Panc1 (cell line): ENCODE results near the gene SPATA13. TPM values are rescaled to one million over a fixed set of nuclear protein-coding genes. Genes with fewer than 3 reads are reported as not detected.

ENCODE experiments used
- ATAC-seq: fragments of 200-7000 bp; cut with Tn5 transposase; 2 replicates; pipeline ENCODE4 v1.9.1; 2020; ENCODE audit warnings: mild to moderate bottlenecking, moderate library complexity
- BruUV-seq: library from RNA; stranded (reverse); fragments of 400-500 nt; replicated peaks from 2 replicates; lab custom pipeline; 2021; lab: Mats Ljungman, UMichigan
- CTCF ChIA-PET: fragments of 300-600 bp; sonication (Branson Sonifier 250); formaldehyde crosslinking; loops from one replicate; lab custom pipeline; 2022; ENCODE audit warnings: antibody characterized with exemption; lab: Charles Lee
- POLR2A ChIA-PET: fragments of 300-600 bp; sonication (Branson Sonifier 250); formaldehyde crosslinking; loops from one replicate; lab custom pipeline; 2022; ENCODE audit warnings: antibody characterized with exemption; lab: Charles Lee
- DNase-seq: peaks from one replicate; pipeline ENCODE4 v3.0.0-alpha.2; 2010; ENCODE audit warnings: low read depth, low spot score
- H3K27ac ChIP-seq: 2 replicates; pipeline ENCODE4 v1.5.1; 2011; ENCODE audit warnings: mild to moderate bottlenecking, low read length, inconsistent platforms
- H3K27me3 ChIP-seq: fragments of 200-500 bp; sonication (Bioruptor generic); 2 replicates; pipeline ENCODE4 v1.6.0; 2014; ENCODE audit warnings: low read length, inconsistent platforms; ENCODE audit not compliant: control insufficient read depth, insufficient read depth
- H3K36me3 ChIP-seq: fragments of 200-500 bp; sonication (Bioruptor generic); 2 replicates; pipeline ENCODE4 v1.5.1; 2014; ENCODE audit warnings: inconsistent platforms, mild to moderate bottlenecking, low read length, moderate library complexity; ENCODE audit not compliant: control insufficient read depth, insufficient read depth
- H3K4me1 ChIP-seq: 2 replicates; pipeline ENCODE4 v1.5.1; 2011; ENCODE audit warnings: inconsistent platforms, mild to moderate bottlenecking, low read length, moderate library complexity; ENCODE audit not compliant: control insufficient read depth, insufficient read depth
- H3K4me3 ChIP-seq, 2 experiments: 2 replicates each; pipeline ENCODE4 v1.5.1; 2011 to 2012; ENCODE audit warnings: low read depth in 2 of 2, low read length in 2 of 2, mild to moderate bottlenecking in 2 of 2, inconsistent platforms in 1 of 2, moderate library complexity in 1 of 2
- H3K9me3 ChIP-seq: fragments of 200-500 bp; sonication (Bioruptor generic); 2 replicates; pipeline ENCODE4 v1.5.1; 2014; ENCODE audit warnings: low read depth, mild to moderate bottlenecking, inconsistent platforms, low read length, moderate library complexity; ENCODE audit not compliant: control insufficient read depth, insufficient read depth
- REST ChIP-seq, 2 experiments: IDR thresholded peaks; 2 replicates each; pipeline ENCODE4 v1.6.1; 2011 to 2012; ENCODE audit warnings: low read depth in 2 of 2, control low read depth in 1 of 2, low read length in 1 of 2, mild to moderate bottlenecking in 1 of 2, moderate library complexity in 1 of 2; ENCODE audit not compliant: insufficient read depth in 1 of 2
- in situ Hi-C: cut with HindIII; loops from 2 replicates; pipeline ENCODE4 v1.10.0; 2016; ENCODE audit warnings: low sequenced_read_pairs, low pct_unique_long_range_greater_than_20kb
- intact Hi-C: fragments of 100-400 bp; cut with micrococcal nuclease; formaldehyde crosslinking; loops from one replicate; pipeline ENCODE4 v1.10.0; 2022; ENCODE audit not compliant: unreplicated experiment
- total RNA-seq: library from RNA; stranded (reverse); gene quantifications from one replicate; pipeline ENCODE4 v1.2.1, GENCODE V29; 2021; ENCODE audit not compliant: unreplicated experiment
- TF ChIP-seq, protein P1 (sequence below): fragments of 450-650 bp; IDR thresholded peaks from 2 replicates; pipeline ENCODE4 v1.5.1; 2017; ENCODE audit warnings: mild to moderate bottlenecking

The SPATA13 gene
- total RNA-seq, 1 experiment from 2014 or later, result 7.9 TPM

DNA sequence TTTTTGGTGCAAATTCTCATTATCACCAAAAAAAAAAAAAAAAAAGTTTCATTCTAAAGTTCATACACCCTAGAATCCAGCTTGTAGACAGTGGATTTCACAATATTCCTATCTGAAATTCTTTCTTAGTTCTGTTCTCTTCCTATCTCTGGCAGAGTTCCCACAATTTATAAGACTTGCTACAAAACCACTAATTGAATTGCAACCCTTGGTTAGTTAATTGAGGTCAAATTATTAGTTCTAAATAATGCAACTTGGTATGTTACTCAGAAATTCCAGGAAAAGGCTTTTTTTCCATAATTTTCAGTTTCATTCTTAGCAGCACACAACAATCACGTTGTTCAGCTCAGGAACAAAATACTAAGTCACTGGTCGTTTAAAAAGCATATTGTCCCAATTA is 58.5 kb downstream of the SPATA13 start:
- Histone ChIP-seq H3K36me3 (no peaks in the 10 kb centered on the region), H3K9me3 (no peaks in the 10 kb centered on the region), H3K27me3 (no peaks in the 10 kb centered on the region), H3K27ac (no peak overlapping the region), H3K4me3 (no peak overlapping the region), H3K4me1 (peaks cover 3% of the 10 kb centered on the region; the same call in 1 of the 2 replicates)
- TF ChIP-seq, protein P1, sequence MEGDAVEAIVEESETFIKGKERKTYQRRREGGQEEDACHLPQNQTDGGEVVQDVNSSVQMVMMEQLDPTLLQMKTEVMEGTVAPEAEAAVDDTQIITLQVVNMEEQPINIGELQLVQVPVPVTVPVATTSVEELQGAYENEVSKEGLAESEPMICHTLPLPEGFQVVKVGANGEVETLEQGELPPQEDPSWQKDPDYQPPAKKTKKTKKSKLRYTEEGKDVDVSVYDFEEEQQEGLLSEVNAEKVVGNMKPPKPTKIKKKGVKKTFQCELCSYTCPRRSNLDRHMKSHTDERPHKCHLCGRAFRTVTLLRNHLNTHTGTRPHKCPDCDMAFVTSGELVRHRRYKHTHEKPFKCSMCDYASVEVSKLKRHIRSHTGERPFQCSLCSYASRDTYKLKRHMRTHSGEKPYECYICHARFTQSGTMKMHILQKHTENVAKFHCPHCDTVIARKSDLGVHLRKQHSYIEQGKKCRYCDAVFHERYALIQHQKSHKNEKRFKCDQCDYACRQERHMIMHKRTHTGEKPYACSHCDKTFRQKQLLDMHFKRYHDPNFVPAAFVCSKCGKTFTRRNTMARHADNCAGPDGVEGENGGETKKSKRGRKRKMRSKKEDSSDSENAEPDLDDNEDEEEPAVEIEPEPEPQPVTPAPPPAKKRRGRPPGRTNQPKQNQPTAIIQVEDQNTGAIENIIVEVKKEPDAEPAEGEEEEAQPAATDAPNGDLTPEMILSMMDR, result no peak
- no peak for TF ChIP-seq REST (IDR thresholded peaks at IDR 0.05; ENCODE audit: insufficient read depth in 1 of 2, low read depth in 2 of 2, low read length in 1 of 2)
- in situ Hi-C loops (no loop called here), intact Hi-C loops (no loop called here)
- CTCF ChIA-PET, result interaction anchor here (0.7 kb wide), 1 partner anchor 143 kb away, joined by 3 read pairs; no protein-coding TSS in a partner anchor
- DNase-seq (no peak), ATAC-seq (no peak)
- BruUV-seq, result no TSS peak
- POLR2A ChIA-PET, result no interaction called here

DNA sequence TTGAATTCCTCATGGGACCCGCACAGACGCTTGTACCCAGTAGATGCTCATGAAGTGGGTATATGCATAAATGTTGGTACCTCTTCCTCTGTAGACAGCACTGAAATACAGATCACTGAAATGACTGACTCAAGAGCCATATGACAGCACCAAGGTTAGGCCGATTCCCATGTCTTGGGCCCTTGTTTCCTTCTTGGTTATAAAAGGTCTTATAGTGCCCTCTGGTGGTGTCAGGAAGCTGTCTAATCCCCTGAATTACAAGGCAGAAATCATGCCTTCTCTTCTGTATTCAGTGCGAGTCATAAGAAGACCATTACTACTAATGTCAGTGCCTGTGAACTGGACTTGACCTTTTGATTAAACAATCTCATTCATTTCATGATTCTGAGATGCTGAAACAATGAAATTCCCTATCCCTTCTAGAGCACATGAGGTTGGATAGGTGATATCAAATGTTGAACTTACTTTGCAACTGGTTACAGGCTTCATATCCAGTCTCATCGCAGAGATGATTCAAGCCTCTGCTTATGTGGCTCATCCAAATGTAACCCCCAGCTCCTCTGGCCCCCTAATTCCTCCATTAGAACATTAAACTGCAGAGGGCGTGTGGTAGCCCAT is 59.7 kb downstream of the SPATA13 start:
- ChIA-PET CTCF (no interaction called here), POLR2A (no interaction called here)
- DNase-seq (peak; percentile 50), ATAC-seq (peak; percentile 93)
- no peak for TF ChIP-seq REST (IDR thresholded peaks at IDR 0.05; ENCODE audit: insufficient read depth in 1 of 2, low read depth in 2 of 2, low read length in 1 of 2)
- TF ChIP-seq, protein P1, result peak; percentile 68
- Histone ChIP-seq H3K36me3 (no peaks in the 10 kb centered on the region), H3K9me3 (no peaks in the 10 kb centered on the region), H3K4me3 (no peak overlapping the region), H3K4me1 (peaks cover 3% of the 10 kb centered on the region; the same call in 1 of the 2 replicates), H3K27me3 (no peaks in the 10 kb centered on the region), H3K27ac (no peak overlapping the region)
- in situ Hi-C loops (no loop called here), intact Hi-C loops (loop anchor here (1.0 to 10.0 kb wide), 3 partner anchors 167 to 295 kb away; no protein-coding TSS in a partner anchor)
- BruUV-seq, result no TSS peak
